HG03439 (cell line): ENCODE results near the gene NFAT5.
"Not testable (repeated sequence)": the region's sequence is repeated elsewhere in the genome, so short reads cannot be mapped to it uniquely, and the experiment has no call there.

ENCODE experiments used
- ATAC-seq: cut with Tn5 transposase; IDR thresholded peaks from one replicate; pipeline ENCODE4 v1.9.1; 2021; ENCODE audit warnings: mild to moderate bottlenecking, moderate library complexity; ENCODE audit not compliant: unreplicated experiment

The NFAT5 gene

GRCh38 chr16:69546663-69547062 lies 19.1 kb upstream of the NFAT5 start:
- ATAC-seq, result not testable (repeated sequence)

DNA sequence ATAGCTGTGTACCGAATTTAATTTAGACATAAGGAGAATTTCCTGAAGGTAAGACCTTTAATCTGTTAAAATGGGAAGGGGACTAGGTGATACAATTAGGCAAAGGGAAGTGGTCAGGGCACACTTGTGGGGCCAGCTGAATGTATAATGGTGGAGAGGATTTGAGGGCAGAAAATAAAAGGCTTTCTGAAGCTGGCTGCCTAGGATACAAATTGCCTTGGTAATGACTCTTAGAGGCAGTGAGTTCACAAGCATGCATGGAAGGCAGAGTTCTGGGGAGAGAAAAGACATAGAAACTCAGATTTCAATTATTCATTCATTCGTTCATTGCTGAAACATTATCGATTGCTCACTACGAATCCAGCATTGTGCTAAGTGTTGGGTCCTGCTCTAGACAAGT lies 12.4 kb upstream of the NFAT5 start:
- ATAC-seq, result no peak

DNA sequence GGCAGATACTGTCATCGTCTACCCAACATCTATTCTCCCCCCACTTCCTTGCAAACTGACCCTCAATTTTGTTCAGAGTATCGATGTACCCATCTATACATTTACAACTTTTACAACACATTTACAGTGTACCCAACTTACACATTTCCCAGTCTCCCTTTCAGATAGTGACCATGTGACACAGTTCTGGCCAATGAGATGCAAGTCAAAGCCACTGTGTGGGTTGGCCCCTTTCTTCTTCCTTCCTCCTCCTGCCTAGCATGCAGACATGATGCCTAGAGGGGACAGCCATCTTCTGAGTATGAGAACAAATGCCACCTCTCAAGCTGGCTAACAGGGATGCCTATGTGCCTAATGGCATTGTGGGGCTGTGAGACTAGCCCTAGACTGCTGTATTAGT lies 11.3 kb upstream of the NFAT5 start:
- ATAC-seq, result no peak

GRCh38 chr16:69555437-69555836 lies 10.3 kb upstream of the NFAT5 start:
- ATAC-seq, result no peak

DNA sequence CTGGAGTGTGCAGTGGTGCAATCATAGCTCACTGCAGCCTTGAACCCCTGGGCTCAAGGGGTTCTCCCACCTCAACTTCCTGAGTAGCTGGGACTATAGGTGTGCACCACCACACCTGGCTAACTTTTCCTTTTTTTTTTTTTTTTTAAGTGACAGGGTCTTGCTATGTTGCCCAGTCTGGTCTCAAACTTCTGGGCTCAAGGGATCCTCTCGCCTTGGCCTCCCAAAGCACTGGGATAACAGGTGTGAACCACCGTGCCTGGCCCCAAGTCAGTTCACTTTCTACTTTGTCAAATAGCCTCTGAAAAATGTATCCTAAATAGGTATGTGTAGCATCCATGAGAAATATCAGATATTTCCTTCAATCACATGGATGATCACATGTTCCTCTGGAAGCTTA lies 9.9 kb upstream of the NFAT5 start:
- ATAC-seq, result no peak

- ATAC-seq, result no peak
Measured at GRCh38 chr16:69559164-69559563, 6.6 kb upstream of the NFAT5 start.

- not testable (repeated sequence) for ATAC-seq
Measured at GRCh38 chr16:69561367-69561766, 4.4 kb upstream of the NFAT5 start.

GRCh38 chr16:69561901-69562300 lies 3.9 kb upstream of the NFAT5 start:
- no peak for ATAC-seq

DNA sequence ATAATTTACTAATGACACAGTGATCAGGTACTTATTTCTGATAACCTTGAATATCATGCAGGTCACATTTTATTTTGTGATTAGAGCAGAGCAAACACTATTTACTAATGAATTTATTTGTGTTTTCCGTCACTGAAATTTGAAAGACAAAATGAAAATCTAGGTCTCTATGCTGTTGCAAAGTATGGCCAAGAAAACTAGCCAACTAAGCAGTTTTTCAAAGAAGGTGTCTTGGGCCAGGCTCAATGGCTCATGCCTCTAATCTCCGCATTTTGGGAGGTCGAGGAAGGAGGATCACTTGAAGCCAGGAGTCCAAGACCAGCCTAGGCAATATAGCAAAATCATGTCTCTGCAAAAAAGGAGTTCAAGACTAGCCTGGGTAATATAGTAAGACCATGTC lies 3.0 kb upstream of the NFAT5 start:
- no peak for ATAC-seq

GRCh38 chr16:69563605-69564580 lies 1.9 kb upstream of the NFAT5 start:
- ATAC-seq, result peak; percentile 30

- ATAC-seq, result peak; percentile 20
Measured at GRCh38 chr16:69564845-69565670, 708 bp upstream of the NFAT5 start.

DNA sequence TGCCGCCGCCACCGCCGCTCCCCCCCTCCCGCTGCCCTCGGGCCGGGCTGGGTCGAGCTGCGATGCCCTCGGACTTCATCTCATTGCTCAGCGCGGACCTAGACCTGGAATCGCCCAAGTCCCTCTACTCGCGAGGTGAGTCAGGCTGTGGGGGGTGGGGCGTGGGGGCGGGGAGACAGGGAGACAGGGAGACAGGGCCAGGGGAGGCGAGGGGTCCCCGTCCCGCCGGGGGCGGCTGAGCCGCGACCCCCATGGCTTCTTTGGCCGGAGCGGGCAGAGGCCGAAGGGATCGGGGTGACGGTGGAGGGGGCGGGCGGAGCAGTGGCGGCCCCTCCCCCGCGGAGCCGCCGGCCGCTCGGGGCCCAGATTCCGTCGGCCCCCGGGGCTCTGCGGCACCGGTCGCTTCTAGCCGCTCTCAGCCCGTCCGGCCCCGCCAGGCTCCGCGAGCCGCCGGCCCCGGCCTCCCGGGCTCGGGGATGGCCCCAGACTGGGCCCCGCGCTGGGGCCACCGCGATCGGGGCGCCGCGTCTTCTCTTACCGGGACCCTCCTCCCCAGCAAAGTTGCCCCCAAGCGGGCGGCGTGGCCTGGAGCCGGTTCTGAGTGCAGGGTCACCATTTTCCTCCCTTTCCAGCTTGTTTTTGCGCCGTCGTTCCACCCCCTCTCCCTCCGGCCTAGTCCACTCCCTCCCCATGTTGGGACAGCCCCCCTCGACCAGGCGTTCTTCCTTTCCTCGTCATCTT lies 644 bp downstream of the NFAT5 start:
- peak; percentile 32 for ATAC-seq

DNA sequence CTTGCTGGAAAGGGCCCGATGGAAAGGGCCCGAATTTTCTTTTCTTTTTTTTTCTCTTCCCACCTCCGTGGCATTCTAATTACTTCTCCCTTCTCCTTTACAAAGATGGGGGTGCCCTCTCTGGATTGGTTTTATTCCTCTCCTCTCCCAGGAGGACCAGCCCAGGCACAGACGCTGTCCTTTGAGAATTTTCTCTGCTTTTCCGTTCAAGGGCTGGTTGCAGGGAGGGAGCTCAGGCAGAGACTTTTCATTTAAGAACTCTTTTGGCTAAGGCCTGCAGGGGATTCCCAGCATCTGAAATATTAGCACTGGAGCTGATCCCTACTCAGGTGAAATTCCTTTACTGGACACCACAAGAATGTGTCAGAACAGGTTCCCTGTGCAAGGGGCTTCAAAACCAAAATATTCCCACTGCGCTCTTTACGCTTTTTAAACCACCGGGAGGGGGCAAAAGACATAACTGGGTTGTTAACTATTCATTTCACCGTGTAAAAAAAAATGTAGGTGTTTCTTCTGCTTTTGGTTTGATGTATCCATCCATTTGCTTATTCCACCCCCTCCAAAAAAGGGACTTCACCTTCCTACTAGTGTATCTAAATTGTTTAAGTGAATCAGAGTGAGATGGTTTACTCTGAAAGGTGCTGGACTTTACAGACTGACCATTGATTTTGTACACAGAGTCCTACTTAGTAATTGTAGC lies 1.4 kb downstream of the NFAT5 start:
- no peak for ATAC-seq

DNA sequence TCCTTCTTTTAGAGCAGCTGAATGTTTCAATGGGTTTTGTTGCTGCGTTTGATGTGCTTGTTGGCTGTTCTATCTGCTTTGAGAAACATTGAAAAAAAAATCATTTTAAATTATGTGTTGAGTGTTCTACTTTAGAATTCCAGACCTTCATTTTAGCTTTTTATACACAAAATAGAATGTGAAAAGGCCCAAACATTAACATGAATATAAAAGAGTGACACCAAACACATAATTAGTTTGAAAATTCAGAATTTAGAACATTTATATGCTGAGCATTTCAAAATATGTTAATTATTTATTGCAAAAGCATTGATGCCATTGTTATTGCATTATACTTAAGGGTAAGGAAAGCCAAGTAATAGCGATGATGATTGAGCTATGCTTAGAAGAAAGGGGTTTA lies 2.9 kb downstream of the NFAT5 start:
- ATAC-seq, result no peak

- ATAC-seq, result not testable (repeated sequence)
Measured at GRCh38 chr16:69578771-69579170, 13.0 kb downstream of the NFAT5 start.

- ATAC-seq, result no peak
Measured at GRCh38 chr16:69579783-69580481, 14.2 kb downstream of the NFAT5 start.

- ATAC-seq, result no peak
Measured at GRCh38 chr16:69581297-69581696, 15.5 kb downstream of the NFAT5 start.

DNA sequence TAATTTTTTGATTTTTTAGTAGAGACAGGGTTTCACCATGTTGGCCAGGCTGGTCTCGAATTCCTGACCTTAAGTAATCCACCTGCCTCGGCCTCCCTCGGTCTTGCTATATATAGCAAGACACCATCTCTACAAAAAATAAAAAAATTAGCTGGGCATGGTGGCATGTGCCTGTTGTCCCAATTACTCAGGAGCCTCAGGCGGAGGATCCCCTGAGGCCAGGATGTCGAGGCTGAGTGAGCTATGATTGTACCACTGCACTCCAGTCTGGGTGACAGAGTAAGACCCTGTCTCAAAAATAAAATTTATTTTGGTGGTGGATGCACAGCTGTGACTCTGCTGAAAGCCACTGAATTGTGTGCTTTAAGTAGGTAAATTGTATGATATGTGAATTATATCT lies 18.7 kb downstream of the NFAT5 start:
- ATAC-seq, result not testable (repeated sequence)

DNA sequence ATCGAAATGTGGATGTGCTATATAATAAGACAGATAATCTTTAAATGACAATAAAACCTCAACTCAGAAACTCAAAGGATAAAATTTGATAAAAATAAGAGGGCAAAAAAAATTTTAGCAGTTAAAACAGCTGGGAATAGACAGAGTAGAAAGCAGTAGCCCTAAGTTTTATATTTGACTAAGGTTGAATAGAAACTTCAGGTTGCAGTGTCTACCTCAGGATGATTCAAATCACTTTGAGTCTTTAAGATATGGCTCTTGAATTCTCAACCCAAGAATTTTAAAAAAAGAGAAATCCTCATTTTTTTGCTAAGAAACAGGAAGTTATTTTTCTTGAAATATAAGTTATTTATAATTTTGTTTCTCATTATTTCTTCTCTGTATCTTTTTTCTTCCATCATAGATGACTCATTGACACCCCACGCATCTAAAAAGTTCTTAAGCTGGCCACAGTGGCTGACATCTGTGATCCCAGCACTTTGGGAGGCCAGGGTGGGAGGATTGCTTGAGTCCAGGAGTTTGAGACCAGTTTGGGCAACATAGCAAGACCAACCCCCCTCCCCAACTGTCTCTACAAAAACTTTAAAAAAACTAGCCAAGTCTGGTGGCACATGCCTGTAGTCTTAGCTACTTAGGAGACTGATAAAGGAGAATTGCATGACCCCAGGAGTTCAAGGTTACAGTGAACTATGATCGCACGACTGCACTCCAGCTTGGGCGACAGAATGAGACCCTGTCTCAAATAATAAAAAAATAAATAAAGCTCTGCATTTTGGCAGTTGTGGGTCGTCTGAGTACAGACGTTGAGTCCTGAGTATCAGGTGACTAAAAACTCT lies 23.9 kb downstream of the NFAT5 start:
- no peak for ATAC-seq
